IMR-90 (cell line): ENCODE results near the gene SAMD11. TPM values are rescaled to one million over a fixed set of nuclear protein-coding genes. Genes with fewer than 3 reads are reported as not detected.
A peak's percentile ranks its signal among the peaks of the same experiment; 100 is the strongest.

Experiments used
- ATAC-seq: fragments of 200-7000 bp; cut with Tn5 transposase; 2 replicates; pipeline ENCODE4 v1.9.1; 2020; ENCODE audit warnings: low read depth, mild to moderate bottlenecking, moderate library complexity
- BruUV-seq: library from RNA; stranded (reverse); fragments of 400-500 nt; replicated peaks from 2 replicates; lab custom pipeline; 2021; lab: Mats Ljungman, UMichigan
- CTCF ChIA-PET: fragments of 300-600 bp; formaldehyde crosslinking; extraction: SDS; loops from one replicate; lab custom pipeline; 2021; ENCODE audit warnings: antibody characterized with exemption; lab: Yijun Ruan, JAX
- POLR2A ChIA-PET: fragments of 300-600 bp; sonication (Branson Sonifier 250); formaldehyde crosslinking; loops from one replicate; lab custom pipeline; 2022; ENCODE audit warnings: antibody characterized with exemption; ENCODE audit not compliant: unreplicated experiment; lab: Charles Lee
- DNase-seq: peaks from one replicate; pipeline ENCODE4 v3.0.0; 2013
- H2AFZ ChIP-seq: replicated peaks from 2 replicates; pipeline ENCODE3; 2013; ENCODE audit warnings: low read length, mild to moderate bottlenecking; ENCODE audit not compliant: poor library complexity
- H2AK5ac ChIP-seq: 2 replicates; pipeline ENCODE4 v1.6.1; 2013; ENCODE audit warnings: low read depth, low read length, inconsistent platforms
- H2AK9ac ChIP-seq: replicated peaks from 2 replicates; pipeline ENCODE3; 2013; ENCODE audit warnings: mild to moderate bottlenecking, low read depth, low read length, moderate library complexity; ENCODE audit not compliant: poor library complexity
- H2BK120ac ChIP-seq: 2 replicates; pipeline ENCODE4 v1.6.1; 2013; ENCODE audit warnings: low read depth, low read length, inconsistent platforms
- H2BK15ac ChIP-seq: 3 replicates; pipeline ENCODE4 v1.6.1; 2013; ENCODE audit warnings: low read depth, low read length, inconsistent platforms
- H2BK20ac ChIP-seq: 2 replicates; pipeline ENCODE4 v1.6.1; 2013; ENCODE audit warnings: low read depth, mild to moderate bottlenecking, inconsistent platforms, low read length, moderate library complexity
- H2BK5ac ChIP-seq: 2 replicates; pipeline ENCODE4 v1.6.1; 2013; ENCODE audit warnings: mild to moderate bottlenecking, low read depth, low read length, inconsistent platforms; ENCODE audit not compliant: poor library complexity, severe bottlenecking
- H3K14ac ChIP-seq: replicated peaks from 2 replicates; pipeline ENCODE4 v1.6.1; 2013; ENCODE audit warnings: low read depth, low read length, inconsistent platforms
- H3K18ac ChIP-seq: 2 replicates; pipeline ENCODE4 v1.6.1; 2013; ENCODE audit warnings: low read depth, low read length, control low read depth
- H3K23ac ChIP-seq: 2 replicates; pipeline ENCODE4 v1.6.1; 2013; ENCODE audit warnings: low read depth, low read length, inconsistent platforms
- H3K27ac ChIP-seq: 2 replicates; pipeline ENCODE4 v1.5.1; 2013; ENCODE audit warnings: mild to moderate bottlenecking, control low read depth, low read length; ENCODE audit not compliant: insufficient read depth
- H3K27me3 ChIP-seq: 2 replicates; pipeline ENCODE4 v1.6.1; 2013; ENCODE audit warnings: low read length; ENCODE audit not compliant: control insufficient read depth, insufficient read depth
- H3K36me3 ChIP-seq: 2 replicates; pipeline ENCODE4 v1.6.1; 2013; ENCODE audit warnings: low read length, mixed read lengths; ENCODE audit not compliant: control insufficient read depth, insufficient read depth
- H3K4ac ChIP-seq: 2 replicates; pipeline ENCODE4 v1.6.1; 2013; ENCODE audit warnings: low read depth, low read length, inconsistent platforms
- H3K4me1 ChIP-seq: 2 replicates; pipeline ENCODE4 v1.6.1; 2013; ENCODE audit warnings: low read length, mixed read lengths; ENCODE audit not compliant: control insufficient read depth, insufficient read depth
- H3K4me2 ChIP-seq: 2 replicates; pipeline ENCODE4 v1.6.1; 2013; ENCODE audit warnings: low read depth, mild to moderate bottlenecking, control low read depth, low read length, moderate library complexity
- H3K4me3 ChIP-seq: 2 replicates; pipeline ENCODE4 v1.5.1; 2013; ENCODE audit warnings: low read depth, mild to moderate bottlenecking, control low read depth, low read length, moderate library complexity; ENCODE audit not compliant: insufficient read depth
- H3K56ac ChIP-seq: 2 replicates; pipeline ENCODE4 v1.6.1; 2013; ENCODE audit warnings: low read length, inconsistent platforms; ENCODE audit not compliant: insufficient read depth; ENCODE audit errors: extremely low read depth
- H3K79me1 ChIP-seq, 2 experiments: 2 replicates each; pipeline ENCODE4 v1.6.1; 2013; ENCODE audit warnings: low read length in 2 of 2, inconsistent platforms in 1 of 2, low read depth in 1 of 2
- H3K9ac ChIP-seq: 2 replicates; pipeline ENCODE4 v1.6.1; 2013; ENCODE audit warnings: low read depth, low read length, control low read depth
- H3K9me1 ChIP-seq: 2 replicates; pipeline ENCODE4 v1.6.1; 2013; ENCODE audit warnings: low read length, inconsistent platforms; ENCODE audit not compliant: insufficient read depth
- H3K9me3 ChIP-seq: 2 replicates; pipeline ENCODE4 v1.6.1; 2013; ENCODE audit warnings: low read length; ENCODE audit not compliant: control insufficient read depth, insufficient read depth
- H4K20me1 ChIP-seq: 2 replicates; pipeline ENCODE4 v1.6.1; 2013; ENCODE audit warnings: low read length, inconsistent platforms; ENCODE audit not compliant: insufficient read depth
- H4K5ac ChIP-seq: 2 replicates; pipeline ENCODE4 v1.6.1; 2013; ENCODE audit warnings: mild to moderate bottlenecking, low read depth, low read length, control low read depth
- H4K8ac ChIP-seq, 2 experiments: 2 replicates each; pipeline ENCODE4 v1.6.1; 2013; ENCODE audit warnings: low read depth in 2 of 2, low read length in 2 of 2, control low read depth in 1 of 2, inconsistent platforms in 1 of 2
- H4K91ac ChIP-seq: 2 replicates; pipeline ENCODE4 v1.6.1; 2013; ENCODE audit warnings: low read depth, low read length, inconsistent platforms; ENCODE audit not compliant: insufficient read depth
- MAZ ChIP-seq: IDR thresholded peaks from 2 replicates; pipeline ENCODE4 v1.6.1; 2012; ENCODE audit warnings: low read depth, mild to moderate bottlenecking, low read length, improper control_type of control experiment, moderate library complexity, borderline replicate concordance
- POLR2A ChIP-seq: IDR thresholded peaks from 2 replicates; pipeline ENCODE4 v1.6.1; 2012; ENCODE audit warnings: mild to moderate bottlenecking, low read depth, low read length
- RFX5 ChIP-seq: IDR thresholded peaks from 2 replicates; pipeline ENCODE4 v1.8.0; 2012; ENCODE audit warnings: low read depth, mild to moderate bottlenecking, low read length, moderate library complexity
- SMC3 ChIP-seq: fragments of 150-350 bp; IDR thresholded peaks from 2 replicates; pipeline ENCODE4 v1.6.1; 2016; ENCODE audit warnings: low read depth, mild to moderate bottlenecking, antibody characterized with exemption, low read length, moderate library complexity
- USF2 ChIP-seq: fragments of 150-350 bp; IDR thresholded peaks from 2 replicates; pipeline ENCODE4 v1.6.1; 2017; ENCODE audit warnings: mild to moderate bottlenecking, antibody characterized with exemption, low read length, low read depth
- WGBS, 2 experiments: methylation state at CpG; one replicate each; pipeline versions ENCODE4 v1.1.5 to v1.1.7; 2013; ENCODE audit warnings: missing lambda C conversion rate in 2 of 2; ENCODE audit not compliant: insufficient read length in 1 of 2; ENCODE audit errors: extremely low coverage in 2 of 2; 5-methylcytosine and 5-hydroxymethylcytosine counted together
- dilution Hi-C: fragments of 300-500 bp; cut with HindIII; formaldehyde crosslinking; loops from one replicate; pipeline ENCODE4 v1.14.3; 2018; ENCODE audit warnings: low sequenced_read_pairs; ENCODE audit not compliant: unreplicated experiment
- in situ Hi-C: fragments of 300-500 bp; cut with MboI; formaldehyde crosslinking; loops from 3 replicates; pipeline ENCODE4 v1.14.3; 2019; ENCODE audit warnings: low sequenced_read_pairs, inconsistent platforms, mixed read lengths
- intact Hi-C: fragments of 100-400 bp; cut with micrococcal nuclease; formaldehyde crosslinking; loops from 2 replicates; pipeline ENCODE4 v1.10.0; 2022
- microRNA-seq, 2 experiments: library from miRNA; stranded (forward) in 1 of 2; unstranded in 1 of 2; fragments of 10-50 nt in 1 of 2; fragments of <30 nt in 1 of 2; gene quantifications in 1 of 2; microRNA quantifications in 1 of 2; one replicate each; pipeline versions ENCODE3 to v1.1.0; 2013 to 2020; ENCODE audit not compliant: insufficient read depth in 1 of 2, insufficient read length in 1 of 2, unreplicated experiment in 1 of 2
- polyA plus RNA-seq, 3 experiments: library from polyadenylated mRNA; depleted of rRNA; stranded (reverse); fragments of >200 nt; gene quantifications; 2 replicates each; pipeline ENCODE4 v1.2.3, GENCODE V29; 2012; ENCODE audit warnings: low replicate concordance in 1 of 3
- small RNA-seq, 5 experiments: library from RNA; depleted of rRNA; stranded (forward); fragments of <200 nt; gene quantifications; one replicate each; pipeline ENCODE3, GENCODE V24; 2012
- total RNA-seq: library from RNA; depleted of rRNA; stranded (reverse); fragments of >200 nt; gene quantifications from 2 replicates; pipeline ENCODE4 v1.2.3, GENCODE V29; 2012; rRNA removed

The SAMD11 gene
- total and polyA plus RNA-seq, 2 of the 4 experiments (the other 2 are of a cell fraction): 5.9 to 22.9 TPM

- no CpG with 5 or more reads among the region's 15 CpGs for WGBS, 2 experiments
- Histone ChIP-seq H3K56ac (no peak overlapping the region), H4K91ac (no peak overlapping the region), H2AFZ (no peak overlapping the region), H2BK15ac (no peak overlapping the region), H4K8ac (no peak overlapping the region), H4K5ac (no peak overlapping the region), H3K9ac (no peak overlapping the region), H3K23ac (no peak overlapping the region), H2AK9ac (no peak overlapping the region), H3K14ac (no peak overlapping the region), H3K4ac (no peak overlapping the region), H4K20me1 (peaks cover 4% of the 10 kb centered on the region; the same call in 1 of the 2 replicates), H3K9me3 (peaks cover 10% of the 10 kb centered on the region), H3K4me1 (peaks cover 4% of the 10 kb centered on the region; the same call in 1 of the 2 replicates), H2BK120ac (no peak overlapping the region), H3K4me3 (no peak overlapping the region), H3K79me1 (peaks cover 0 to 10% of the 10 kb centered on the region in 2 experiments; a peak in 3 of 4 replicates), H2AK5ac (no peak overlapping the region), H3K9me1 (no peaks in the 10 kb centered on the region), H2BK5ac (no peak overlapping the region), H2BK20ac (no peak overlapping the region), H3K4me2 (no peak overlapping the region), H3K36me3 (no peaks in the 10 kb centered on the region), H3K18ac (no peak overlapping the region), H3K27me3 (no peaks in the 10 kb centered on the region), H3K27ac (no peak overlapping the region)
- TF ChIP-seq MAZ (0 out of 2 replicates have a peak, but pooled peaks have one; percentile 1), SMC3 (no peak), RFX5 (no peak), POLR2A (peak; percentile 86), USF2 (peak; percentile 38; the same call in 1 of the 2 replicates)
- ATAC-seq (no peak), DNase-seq (peak; percentile 25)
- no TSS peak for BruUV-seq
- intact Hi-C loops (no loop called here), dilution Hi-C loops (no loop called here), in situ Hi-C loops (no loop called here)
- POLR2A ChIA-PET: interaction anchor here (0.5 kb wide), 1 partner anchor 89 kb away, joined by 13 read pairs; no protein-coding TSS in a partner anchor
- CTCF ChIA-PET: no interaction called here
Measured at GRCh38 chr1:993379-993995, 69.8 kb downstream of the SAMD11 start.

Small RNAs within 50 kb of the gene (microRNA-seq; reads per million reads assigned to microRNA genes)
- not detected for gene AL645608.4 (ENCODE audit: insufficient read depth, insufficient read length)

Small RNAs within 50 kb of the gene (small RNA-seq; reads per million reads assigned to genes)
- gene AL645608.4: 0 reads per million in 5 experiments

Other genes with a start within 250 kb of the SAMD11 start
- not detected in 2 replicates for gene OR4F16, start 237.3 kb upstream of the SAMD11 start, total RNA-seq
- not detected in 2 replicates for gene OR4F16, start 237.3 kb upstream of the SAMD11 start, polyA plus RNA-seq (2012; rRNA removed)
- gene NOC2L, start 35.3 kb downstream of the SAMD11 start, total RNA-seq: 105 and 106 TPM in 2 replicates
- 74.2 and 75.7 TPM in 2 replicates for gene NOC2L, start 35.3 kb downstream of the SAMD11 start, polyA plus RNA-seq (2012; rRNA removed)
- 3.4 and 3.6 TPM in 2 replicates for gene KLHL17, start 36.7 kb downstream of the SAMD11 start, total RNA-seq
- 41.0 and 50.7 TPM in 2 replicates for gene KLHL17, start 36.7 kb downstream of the SAMD11 start, polyA plus RNA-seq (2012; rRNA removed)
- 0.28 and 0.54 TPM in 2 replicates for gene PLEKHN1, start 42.6 kb downstream of the SAMD11 start, total RNA-seq
- 2.1 and 2.3 TPM in 2 replicates for gene PLEKHN1, start 42.6 kb downstream of the SAMD11 start, polyA plus RNA-seq (2012; rRNA removed)
- not detected in 2 replicates for gene PERM1, start 58.2 kb downstream of the SAMD11 start, total RNA-seq
- gene PERM1, start 58.2 kb downstream of the SAMD11 start, polyA plus RNA-seq (2012; rRNA removed): not detected in 2 replicates
- 1.4 and 3.1 TPM in 2 replicates for gene HES4, start 76.2 kb downstream of the SAMD11 start, total RNA-seq
- 11.7 and 18.9 TPM in 2 replicates for gene HES4, start 76.2 kb downstream of the SAMD11 start, polyA plus RNA-seq (2012; rRNA removed)
- gene ISG15, start 89.6 kb downstream of the SAMD11 start, total RNA-seq: 92.2 and 105 TPM in 2 replicates
- gene ISG15, start 89.6 kb downstream of the SAMD11 start, polyA plus RNA-seq (2012; rRNA removed): 99.1 and 138 TPM in 2 replicates
- 8.1 and 11.4 TPM in 2 replicates for gene AGRN, start 96.2 kb downstream of the SAMD11 start, total RNA-seq
- gene AGRN, start 96.2 kb downstream of the SAMD11 start, polyA plus RNA-seq (2012; rRNA removed): 115 and 124 TPM in 2 replicates
- not detected in 2 replicates for gene RNF223, start 150.4 kb downstream of the SAMD11 start, total RNA-seq
- not detected in 2 replicates for gene RNF223, start 150.4 kb downstream of the SAMD11 start, polyA plus RNA-seq (2012; rRNA removed)
- 2.5 and 2.9 TPM in 2 replicates for gene C1orf159, start 192.2 kb downstream of the SAMD11 start, total RNA-seq
- 12.6 and 15.5 TPM in 2 replicates for gene C1orf159, start 192.2 kb downstream of the SAMD11 start, polyA plus RNA-seq (2012; rRNA removed)
- not detected in 2 replicates for gene TTLL10, start 250.0 kb downstream of the SAMD11 start, total RNA-seq
- gene TTLL10, start 250.0 kb downstream of the SAMD11 start, polyA plus RNA-seq (2012; rRNA removed): not detected in 2 replicates